ENCODE data around the gene USP49.
"Not testable (repeated sequence)": the region's sequence is repeated elsewhere in the genome, so short reads cannot be mapped to it uniquely, and the experiment has no call there.

The USP49 gene

DNA sequence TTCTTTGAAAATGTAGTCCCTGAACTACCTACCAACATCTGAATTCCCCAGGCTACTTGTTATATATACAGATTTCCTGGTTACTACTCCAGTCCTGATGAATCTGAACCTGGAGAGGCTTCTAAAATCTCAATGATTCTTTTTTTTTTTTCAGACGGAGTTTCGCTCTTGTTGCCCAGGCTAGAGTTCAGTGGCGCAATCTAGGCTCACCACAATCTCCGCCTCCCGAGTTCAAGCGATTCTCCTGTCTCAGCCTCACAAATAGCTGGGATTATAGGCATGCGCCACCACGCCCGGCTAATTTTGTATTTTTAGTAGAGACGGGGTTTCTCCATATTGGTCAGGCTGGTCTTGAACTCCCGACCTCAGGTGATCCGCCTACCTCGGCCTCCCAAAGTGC, 83.2 kb downstream of the USP49 start:
- not testable (repeated sequence) for DNase-seq (ENCODE audit: low read depth in 2 of 2)

DNA sequence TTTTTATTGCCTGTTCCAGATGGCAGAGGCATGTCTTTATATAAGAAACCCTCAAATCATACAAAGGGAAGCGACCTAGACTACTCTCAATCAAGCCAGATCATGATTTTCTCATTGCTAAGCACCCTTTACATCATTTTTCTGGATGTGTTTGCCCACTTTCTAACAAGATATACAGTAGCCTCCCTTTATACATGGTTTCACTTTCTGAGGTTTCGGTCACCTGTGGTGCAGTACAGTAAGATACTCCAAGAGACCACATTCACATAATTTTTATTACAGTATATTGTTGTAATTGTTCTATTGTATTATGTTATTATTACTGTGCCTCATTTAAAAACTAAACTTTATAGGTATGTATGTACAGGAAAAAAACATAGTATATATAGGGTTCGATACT, 84.1 kb downstream of the USP49 start:
- DNase-seq (ENCODE audit: low read depth in 2 of 2): no peak

DNA sequence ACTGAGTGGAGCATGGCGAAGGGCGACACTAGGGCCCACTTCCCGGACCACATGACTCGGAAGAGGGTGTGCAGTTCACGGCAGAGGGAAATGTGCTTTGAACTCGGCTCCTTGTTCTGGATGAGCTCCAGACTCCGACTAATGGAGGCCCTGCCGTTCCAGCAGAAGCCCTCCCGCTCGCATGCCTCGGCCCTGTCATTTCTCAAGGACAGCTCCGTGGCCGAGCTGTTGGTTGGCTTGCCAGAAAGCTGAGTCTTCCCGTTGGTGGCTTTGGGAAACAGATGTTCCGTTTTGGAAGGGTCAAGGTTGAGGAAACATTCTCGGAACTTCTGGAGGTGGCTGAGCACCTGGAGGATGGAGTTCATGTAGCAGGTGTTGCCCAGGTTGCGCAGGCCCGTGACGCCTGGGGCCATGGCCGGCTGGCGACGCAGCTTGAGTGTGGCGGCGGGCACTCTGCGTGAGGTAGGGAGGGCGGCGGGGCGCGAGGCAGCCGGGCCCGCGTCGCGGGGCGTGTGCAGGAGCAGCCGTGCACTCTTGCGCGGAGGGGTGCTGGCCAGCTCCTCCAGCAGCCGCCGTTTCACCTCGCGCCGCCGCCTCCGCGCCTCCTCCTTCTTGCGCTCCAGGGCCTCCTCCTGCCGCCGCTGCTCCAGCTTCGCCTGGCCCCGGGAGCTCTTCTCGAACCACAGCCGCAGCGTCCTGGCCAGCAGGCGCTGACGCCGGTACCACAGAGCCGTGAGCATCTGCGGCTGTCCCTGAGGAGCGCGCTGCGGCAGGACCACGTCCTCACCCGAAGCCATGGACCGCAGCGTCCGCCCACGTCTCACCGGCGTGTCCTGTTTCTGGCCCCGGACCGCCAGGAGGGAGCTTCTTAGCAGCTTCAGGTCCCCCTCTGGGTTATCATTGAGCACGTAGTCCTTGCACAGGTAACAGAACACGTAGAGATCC, 89.1 kb downstream of the USP49 start:
- DNase-seq (ENCODE audit: low read depth in 2 of 2): no peak

DNA sequence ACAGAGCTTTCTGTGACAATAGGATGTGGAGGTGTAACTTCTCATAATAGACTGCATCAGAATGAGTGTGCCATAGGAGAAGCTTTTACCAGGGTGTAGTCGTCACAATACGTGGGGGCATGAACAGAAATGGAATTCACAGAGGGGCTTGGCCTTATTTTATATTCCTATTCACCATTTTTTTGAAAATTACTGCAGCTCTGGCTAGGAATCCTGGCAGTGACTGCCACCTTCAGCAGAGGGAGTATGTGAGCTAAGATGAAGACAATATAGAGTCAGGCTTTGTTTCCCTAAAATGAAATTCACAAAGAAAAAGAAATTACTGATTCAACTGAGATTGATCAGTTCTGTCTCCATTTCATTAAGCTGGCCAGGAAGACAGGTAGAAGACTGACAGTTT, 93.8 kb downstream of the USP49 start:
- no peak for DNase-seq (ENCODE audit: low read depth in 2 of 2)

DNA sequence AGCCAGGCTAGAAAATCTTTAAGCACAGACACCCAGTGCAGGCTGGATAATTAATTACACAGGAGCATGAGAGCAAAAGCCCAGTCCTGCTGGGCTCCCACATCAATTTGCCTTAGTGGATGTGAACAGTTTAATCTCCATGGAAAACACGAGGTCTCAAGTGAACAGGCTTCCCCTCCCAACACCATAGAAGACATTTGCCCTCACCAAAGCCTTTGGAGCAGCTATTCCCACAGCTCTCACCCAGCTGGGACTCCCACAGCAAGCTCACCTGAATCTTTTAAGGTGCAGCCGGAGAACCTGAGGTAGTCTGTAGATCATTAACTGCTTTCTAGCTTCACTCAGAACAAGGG, 95.6 kb downstream of the USP49 start:
- DNase-seq (ENCODE audit: low read depth in 2 of 2): no peak

DNA sequence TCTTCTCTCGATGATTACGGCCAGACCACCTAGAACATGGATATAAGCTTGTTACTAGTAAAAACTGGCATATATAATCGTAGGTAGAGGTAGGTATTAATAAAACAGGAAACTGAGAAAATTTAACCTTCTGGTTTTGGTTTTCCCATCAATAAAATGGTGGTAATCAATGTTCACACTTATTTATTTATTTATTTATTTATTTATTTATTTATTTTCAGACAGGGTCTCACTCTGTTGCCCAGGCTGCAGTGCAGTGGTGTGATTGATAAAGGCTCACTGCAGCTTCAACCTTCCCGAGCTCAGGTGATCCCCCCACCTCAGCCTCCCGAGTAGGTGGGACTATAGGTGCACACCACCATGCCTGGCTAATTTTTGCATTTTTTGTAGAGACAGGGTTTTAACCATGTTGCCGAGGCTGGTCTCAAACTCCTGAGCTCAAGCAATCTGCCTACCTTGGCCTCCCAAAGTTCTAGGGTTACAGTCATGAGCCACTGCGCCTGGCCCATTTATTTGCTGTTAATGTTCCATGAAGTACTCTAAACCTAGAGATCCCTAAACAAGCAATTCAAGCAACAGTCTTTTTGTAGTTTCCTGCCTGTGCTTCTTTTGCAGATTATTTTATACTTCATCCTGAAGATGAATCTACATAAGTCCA, 96.1 kb downstream of the USP49 start:
- no peak for DNase-seq (ENCODE audit: low read depth in 2 of 2)

DNA sequence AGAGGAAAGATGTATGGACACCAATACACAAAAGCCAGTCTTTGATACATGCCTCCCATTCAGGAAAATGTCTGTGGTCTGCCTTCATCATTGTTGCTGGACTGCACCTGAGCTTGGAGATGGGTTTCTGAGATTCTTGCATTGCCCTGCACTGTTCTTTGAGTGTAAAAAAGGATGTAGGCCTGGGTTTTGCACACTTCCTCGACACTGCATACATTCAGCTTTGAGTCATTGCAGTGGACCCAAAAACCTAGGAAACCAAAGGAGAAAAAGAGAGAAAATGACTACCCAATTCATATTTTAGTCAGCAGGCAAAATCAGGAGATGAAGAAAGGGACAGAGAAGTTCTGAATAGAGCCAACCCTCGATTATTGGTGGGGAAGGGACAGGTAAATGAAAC, 98.7 kb downstream of the USP49 start:
- no peak for DNase-seq (ENCODE audit: low read depth in 2 of 2)

DNA sequence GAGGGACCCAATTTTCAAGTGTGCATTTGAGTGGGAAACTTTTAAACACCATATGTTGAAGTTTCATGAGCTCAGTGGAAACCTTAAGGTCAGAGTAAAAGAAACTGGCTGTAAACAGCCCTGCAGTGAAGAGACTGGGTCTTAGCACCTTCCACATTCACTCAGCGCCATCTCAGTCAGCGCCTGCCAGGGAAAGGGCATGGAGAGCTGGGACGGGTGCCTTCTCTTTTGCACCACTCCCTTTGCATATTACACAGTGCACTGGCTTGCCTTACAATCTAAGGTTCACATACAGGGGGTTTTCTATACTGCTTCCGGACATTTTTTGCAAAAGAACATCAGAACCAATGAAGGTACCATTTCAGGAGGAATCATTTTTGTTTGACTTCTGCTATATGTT, 103.2 kb downstream of the USP49 start:
- DNase-seq (ENCODE audit: low read depth in 2 of 2): no peak

DNA sequence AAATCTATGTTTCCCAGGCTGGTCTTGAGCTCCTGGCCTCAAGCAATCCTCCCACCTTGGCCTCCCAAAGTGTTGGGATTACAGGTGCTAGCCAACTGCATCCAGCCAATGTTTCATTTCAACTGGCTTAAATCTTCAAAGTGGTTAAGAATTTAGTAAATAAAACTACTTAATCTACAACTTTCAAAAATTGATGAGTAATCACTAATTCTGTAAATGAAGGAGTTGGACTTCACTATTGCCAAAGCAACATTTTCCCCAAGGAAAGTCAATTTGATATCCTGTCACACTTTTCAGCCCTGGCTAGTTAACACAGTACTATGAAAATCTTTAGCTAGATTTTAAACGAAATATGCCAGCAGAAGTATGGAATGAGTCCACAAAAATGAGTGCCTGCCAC, 103.9 kb downstream of the USP49 start:
- no peak for DNase-seq (ENCODE audit: low read depth in 2 of 2)

DNA sequence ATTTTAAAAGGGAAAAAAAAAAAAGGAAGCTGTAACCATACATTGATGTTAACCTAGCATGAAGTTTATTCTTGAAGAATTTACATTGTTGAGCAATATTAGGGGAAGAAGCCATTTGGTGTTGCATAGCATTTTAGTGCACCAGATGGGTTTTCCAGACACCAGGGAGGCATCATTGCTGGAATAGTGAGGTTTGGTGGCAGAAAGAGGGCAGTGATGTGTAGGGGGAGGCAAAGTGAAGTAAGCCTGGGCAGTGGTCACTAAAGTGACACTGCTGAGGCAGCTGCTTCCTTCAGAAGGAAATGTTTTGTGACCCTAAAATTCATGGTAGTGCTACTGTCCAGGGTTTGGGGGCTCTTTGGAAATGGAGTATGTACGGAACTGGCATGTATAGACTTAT, 105.1 kb downstream of the USP49 start:
- no peak for DNase-seq (ENCODE audit: low read depth in 2 of 2)

DNA sequence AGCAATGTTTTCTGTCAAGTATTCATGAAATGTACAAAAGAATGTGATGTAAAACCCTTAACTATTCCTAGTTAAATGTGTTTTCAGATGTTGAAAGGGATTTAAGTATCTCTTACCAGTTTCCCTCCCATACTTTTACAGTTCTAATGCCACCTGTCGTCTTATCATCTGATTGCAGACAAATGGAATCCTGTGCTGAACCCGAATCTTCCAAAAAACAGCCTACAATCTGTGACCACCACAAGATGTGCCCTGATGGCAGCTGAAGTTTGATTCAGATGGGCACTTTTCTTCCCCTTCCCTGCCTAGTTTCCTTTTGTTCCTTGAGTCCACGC, 105.8 kb downstream of the USP49 start:
- DNase-seq (ENCODE audit: low read depth in 2 of 2): no peak

DNA sequence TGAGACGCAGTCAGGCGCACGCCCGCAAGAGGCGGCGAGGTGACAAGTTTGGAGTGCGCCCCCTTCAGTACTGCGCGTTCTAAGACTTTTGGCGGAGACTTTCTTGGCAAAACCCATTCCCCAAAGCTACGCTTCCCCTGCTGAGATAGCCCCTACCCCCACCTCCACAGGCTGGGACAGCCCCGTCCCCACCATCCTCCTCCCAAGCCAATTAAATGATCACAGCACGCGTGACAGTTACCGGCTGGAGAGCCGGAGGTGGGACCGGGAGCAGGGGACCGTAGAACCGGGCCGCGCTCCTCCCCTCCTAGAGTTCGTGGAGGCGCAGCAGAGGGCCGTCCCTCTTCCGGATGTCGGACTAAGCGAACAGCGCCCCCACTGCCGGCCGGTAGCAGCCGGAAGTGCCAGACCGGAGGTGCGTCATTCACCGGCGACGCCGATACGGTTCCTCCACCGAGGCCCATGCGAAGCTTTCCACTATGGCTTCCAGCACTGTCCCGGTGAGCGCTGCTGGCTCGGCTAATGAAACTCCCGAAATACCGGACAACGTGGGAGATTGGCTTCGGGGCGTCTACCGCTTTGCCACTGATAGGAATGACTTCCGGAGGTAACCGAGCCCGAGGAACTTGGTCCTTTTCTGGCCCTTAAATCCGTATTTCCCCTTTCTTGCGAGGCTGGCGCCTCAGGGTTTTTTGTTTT, 107.8 kb downstream of the USP49 start, which contains the start of gene TOMM6:
Gene TOMM6, plus strand, starts transcription at position 476 of the 699 bp plus-strand sequence. Its CDS starts 4 bp downstream, at position 480.
- DNase-seq (ENCODE audit: low read depth in 2 of 2): peak; percentile 94 to 95

DNA sequence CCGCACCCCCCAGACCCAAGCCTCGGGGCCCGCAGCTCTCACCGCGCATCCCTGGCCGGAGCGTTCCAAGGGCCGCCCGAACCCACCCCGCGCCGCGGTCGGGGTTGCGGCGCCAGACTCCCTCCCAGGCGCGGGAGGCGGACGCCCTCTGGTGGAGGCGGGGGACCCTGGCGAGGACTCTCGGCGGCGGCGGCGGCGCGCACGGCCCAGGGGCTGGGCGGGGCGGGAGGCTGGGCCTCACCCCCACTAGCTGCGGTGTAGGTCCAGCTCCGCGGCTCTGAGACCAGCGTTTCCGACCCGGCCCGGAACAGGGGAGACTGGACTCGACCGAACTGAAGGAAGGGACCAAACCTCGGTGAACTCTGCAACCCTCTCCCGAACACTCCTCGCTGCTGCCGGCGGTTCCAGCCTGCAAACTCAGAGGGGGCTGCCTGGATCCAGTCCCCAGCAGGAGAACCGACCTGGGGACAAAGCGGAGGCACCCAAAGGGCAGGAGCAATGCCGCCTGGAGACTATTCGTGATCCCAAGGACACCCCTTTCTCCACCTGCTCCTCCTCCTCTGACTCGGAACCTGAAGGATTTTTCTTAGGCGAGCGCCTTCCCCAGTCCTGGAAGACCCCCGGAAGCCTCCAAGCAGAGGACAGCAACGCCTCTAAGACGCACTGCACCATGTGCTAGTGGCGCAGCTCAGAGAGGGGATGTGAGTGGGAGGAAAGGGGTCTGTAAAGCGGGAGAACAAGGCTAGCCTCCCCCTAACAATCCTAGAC, 108.5 kb downstream of the USP49 start:
- peak; percentile 75 to 85 for DNase-seq (ENCODE audit: low read depth in 2 of 2)

DNA sequence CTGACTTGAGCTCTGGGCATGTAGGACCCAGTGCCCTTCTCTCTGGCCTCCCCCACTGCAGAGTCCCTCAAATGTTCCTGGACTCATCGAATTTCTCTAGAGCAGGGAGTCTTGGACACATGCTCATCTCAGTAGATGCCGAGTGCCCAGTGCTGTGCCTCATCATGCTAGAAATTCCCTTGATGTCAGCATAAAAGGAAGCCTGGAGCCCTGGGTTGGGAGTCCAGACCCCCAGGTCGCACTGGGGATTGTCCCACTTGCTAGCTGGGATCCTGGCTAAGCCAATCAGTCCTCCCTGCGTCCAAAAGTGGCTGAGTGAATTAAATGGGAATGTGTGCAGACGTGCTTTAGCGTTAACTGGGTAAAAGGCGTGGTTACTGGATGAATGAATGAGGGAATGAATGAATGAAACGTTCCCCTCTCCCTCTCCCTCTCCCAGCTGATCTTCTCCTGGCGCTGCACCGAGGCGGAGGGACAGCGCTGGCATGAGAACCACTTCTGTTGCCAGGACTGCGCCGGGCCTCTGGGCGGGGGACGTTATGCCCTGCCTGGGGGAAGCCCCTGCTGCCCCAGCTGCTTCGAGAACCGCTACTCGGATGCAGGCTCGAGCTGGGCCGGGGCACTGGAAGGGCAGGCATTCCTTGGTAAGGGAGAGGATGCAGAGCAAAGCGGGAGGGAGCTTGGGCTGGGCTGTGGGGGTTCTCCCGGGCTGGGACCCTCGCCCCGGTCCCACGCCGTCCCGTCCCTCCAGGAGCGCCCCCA, 109.3 kb downstream of the USP49 start:
- no peak for DNase-seq (ENCODE audit: low read depth in 2 of 2)

DNA sequence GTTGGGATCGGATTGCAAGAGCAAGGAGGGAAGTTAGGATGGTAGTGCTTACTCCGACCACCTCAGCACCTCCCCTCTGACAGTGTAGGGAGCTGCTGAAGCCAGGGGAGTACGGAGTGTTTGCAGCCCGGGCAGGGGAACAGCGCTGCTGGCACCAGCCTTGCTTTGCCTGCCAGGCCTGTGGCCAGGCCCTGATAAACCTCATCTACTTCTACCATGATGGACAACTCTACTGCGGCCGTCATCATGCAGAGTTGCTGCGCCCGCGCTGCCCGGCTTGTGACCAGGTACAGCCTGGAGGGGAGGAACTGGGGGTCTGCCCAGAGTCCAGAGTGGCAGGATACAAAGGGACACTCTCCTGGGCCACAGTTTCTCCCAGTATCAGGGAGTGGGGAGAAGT, 109.9 kb downstream of the USP49 start:
- DNase-seq (ENCODE audit: low read depth in 2 of 2): no peak

DNA sequence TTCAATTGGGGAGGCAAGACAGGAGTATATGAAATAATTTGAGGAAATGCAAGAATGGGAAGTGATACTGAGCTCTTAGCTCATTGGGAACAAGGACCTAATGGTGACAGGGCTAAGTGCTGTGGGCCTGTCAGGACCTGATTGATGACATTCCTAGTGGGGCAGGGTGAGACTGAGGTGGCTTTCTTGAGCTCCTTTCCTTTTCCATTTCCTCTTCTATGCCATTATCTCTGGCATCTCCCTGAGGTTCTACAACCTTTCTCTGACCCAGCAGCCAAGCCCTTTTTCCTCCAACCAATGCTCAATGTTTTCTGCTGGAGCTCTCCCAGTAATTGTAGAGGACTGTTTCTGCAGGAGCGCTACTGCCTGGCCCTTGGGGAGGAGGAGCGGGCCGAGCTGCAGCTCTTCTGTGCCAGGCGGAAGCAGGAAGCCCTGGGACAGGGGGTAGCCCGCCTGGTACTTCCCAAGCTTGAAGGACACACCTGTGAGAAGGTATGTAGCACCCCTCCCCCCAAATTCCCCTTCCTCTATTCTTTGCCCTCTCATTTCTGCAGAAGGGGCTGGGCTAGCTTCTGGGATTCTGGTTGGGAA, 110.5 kb downstream of the USP49 start:
- DNase-seq (ENCODE audit: low read depth in 2 of 2): no peak

DNA sequence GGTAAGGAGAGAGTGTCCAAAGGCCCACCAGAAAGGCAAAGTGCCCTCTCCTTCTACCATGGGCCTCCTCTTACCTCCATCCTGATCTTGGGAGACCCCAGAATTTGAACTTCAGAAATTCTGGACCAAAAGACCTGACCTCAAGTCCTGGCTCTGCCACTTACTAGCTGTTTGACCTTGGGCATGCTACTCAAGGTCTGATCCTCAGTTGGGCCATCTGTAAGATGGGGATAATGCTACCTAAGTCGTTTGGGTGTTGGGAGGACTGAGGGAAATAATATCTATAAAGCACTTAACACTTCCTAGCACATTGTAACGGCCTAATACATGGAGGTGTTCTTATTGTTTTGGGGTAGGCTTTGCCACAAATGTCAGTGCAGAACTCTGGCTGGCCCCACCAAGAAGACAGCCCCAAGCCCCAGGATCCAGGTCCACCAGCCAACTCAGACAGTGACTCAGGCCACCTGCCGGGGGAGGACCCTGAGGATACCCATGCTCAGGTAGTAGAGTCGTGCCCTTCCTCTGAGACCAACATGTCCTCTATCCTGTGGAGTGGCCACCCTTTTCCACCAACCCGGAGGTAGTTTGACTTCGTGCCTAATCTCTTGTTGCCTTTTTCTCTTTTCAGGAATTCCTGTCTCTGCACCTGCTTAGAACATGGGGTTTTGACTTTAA, 111.9 kb downstream of the USP49 start:
- no peak for DNase-seq (ENCODE audit: low read depth in 2 of 2)

DNA sequence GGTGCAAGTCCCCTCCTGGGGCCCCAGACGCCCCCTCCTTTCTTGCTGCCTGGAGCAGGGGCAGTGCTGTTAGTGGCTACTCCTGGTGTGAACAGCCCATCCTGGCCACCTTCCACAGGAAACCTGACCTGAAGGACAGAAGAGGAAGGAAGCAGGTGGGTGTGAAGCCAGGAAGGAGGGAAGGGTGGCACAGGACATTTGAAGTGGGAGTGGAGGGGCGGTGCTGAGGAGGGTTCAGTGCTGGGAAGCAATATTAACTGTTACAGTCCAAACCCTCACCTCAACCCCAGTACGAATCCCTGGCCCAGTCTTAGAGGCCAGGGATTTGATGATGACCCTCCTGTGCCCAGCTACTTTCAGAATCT, 113.8 kb downstream of the USP49 start:
- no peak for DNase-seq (ENCODE audit: low read depth in 2 of 2)

DNA sequence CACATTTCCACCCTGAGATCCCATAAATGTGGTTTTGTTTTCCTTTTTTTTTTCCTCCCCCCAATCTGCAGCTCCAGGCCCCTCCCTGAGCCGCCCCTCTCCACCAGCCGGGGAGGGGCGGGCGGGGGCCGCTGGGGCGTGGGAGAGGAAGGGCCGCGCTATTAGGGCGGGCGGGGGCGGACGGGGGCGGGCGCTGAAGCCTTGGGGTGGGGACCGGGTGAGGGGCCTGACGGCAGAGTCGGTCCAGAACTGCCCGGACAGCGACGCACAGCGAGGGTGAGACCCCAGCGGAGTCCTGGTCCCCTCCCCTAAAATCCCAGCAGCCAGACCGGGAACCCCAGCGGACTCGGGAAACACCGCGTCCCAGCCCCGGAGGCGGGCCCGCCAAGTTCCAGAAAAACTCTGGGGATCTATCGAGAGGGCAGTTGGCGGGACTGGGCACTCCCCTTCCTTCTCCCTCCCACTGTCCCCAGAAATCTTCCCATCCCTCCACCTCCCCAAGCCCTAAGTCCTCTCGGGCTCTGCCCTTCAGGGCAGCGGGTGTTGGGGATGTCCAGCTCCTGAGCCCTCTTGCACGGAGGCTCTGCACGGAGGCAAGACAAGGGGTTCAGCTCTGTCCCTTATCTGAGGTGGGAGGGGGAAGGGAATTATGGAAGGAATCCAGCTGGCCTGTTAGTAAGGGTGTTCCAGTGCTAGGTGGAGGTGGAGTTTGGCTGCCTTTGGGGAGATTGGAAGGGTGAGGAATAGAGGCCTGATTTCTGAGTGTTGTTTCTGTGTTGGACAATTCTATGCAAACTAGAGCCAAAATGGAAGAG, 114.4 kb downstream of the USP49 start, which contains the start of gene PRICKLE4:
Gene PRICKLE4, plus strand, starts transcription at position 232 of the 815 bp plus-strand sequence. CDS start 2,692 bp downstream, outside the sequence.
- no peak for DNase-seq (ENCODE audit: low read depth in 2 of 2)
